ENCODE results near the gene PPP1R14C.

GRCh38 chr6:150267686-150268561 is 125.1 kb downstream of the PPP1R14C start:
- TF ChIP-seq, protein P1, sequence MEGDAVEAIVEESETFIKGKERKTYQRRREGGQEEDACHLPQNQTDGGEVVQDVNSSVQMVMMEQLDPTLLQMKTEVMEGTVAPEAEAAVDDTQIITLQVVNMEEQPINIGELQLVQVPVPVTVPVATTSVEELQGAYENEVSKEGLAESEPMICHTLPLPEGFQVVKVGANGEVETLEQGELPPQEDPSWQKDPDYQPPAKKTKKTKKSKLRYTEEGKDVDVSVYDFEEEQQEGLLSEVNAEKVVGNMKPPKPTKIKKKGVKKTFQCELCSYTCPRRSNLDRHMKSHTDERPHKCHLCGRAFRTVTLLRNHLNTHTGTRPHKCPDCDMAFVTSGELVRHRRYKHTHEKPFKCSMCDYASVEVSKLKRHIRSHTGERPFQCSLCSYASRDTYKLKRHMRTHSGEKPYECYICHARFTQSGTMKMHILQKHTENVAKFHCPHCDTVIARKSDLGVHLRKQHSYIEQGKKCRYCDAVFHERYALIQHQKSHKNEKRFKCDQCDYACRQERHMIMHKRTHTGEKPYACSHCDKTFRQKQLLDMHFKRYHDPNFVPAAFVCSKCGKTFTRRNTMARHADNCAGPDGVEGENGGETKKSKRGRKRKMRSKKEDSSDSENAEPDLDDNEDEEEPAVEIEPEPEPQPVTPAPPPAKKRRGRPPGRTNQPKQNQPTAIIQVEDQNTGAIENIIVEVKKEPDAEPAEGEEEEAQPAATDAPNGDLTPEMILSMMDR (conservative IDR thresholded peaks at IDR 0.05) = no peak
- TF ChIP-seq EZH2 (IDR thresholded peaks at IDR 0.05; ENCODE audit: low read depth) = no peak

Data from PC-9 (cell line).